NCI-H2227 (cell line): ENCODE measurements around the gene OR1L8.
"Not testable (repeated sequence)": the region's sequence is repeated elsewhere in the genome, so short reads cannot be mapped to it uniquely, and the experiment has no call there.

ENCODE experiments used
- DNase-seq: peaks from one replicate; lab custom pipeline; 2025; ENCODE audit not compliant: unreplicated experiment; lab: John Stamatoyannopoulos, UW

OR1L8 gene

GRCh38 chr9:122583284-122583683 lies at the start of gene OR1L8:
OR1L8 (minus strand) TSS chr9:122583384; CDS start chr9:122568477, 14,907 bp downstream.
- not testable (repeated sequence) for DNase-seq

GRCh38 chr9:122619996-122620395 lies 36.8 kb upstream of the OR1L8 start:
- no peak for DNase-seq

GRCh38 chr9:122614362-122614761 lies 31.2 kb upstream of the OR1L8 start, which contains the start of gene OR1Q1:
OR1Q1 (plus strand) TSS chr9:122614738; CDS start chr9:122614738, 0 bp downstream.
- DNase-seq = no peak

GRCh38 chr9:122609804-122610203 lies 26.6 kb upstream of the OR1L8 start:
- DNase-seq = no peak

GRCh38 chr9:122606587-122606986 lies 23.4 kb upstream of the OR1L8 start:
- no peak for DNase-seq

GRCh38 chr9:122605691-122606090 lies 22.5 kb upstream of the OR1L8 start:
- DNase-seq = no peak

- no peak for DNase-seq
Measured at GRCh38 chr9:122580360-122580759, 2.8 kb downstream of the OR1L8 start.

GRCh38 chr9:122579874-122580273 lies 3.3 kb downstream of the OR1L8 start:
- no peak for DNase-seq

- no peak for DNase-seq
Measured at GRCh38 chr9:122572456-122572855, 10.7 kb downstream of the OR1L8 start.

- DNase-seq = no peak
Measured at GRCh38 chr9:122567901-122568300, 15.3 kb downstream of the OR1L8 start.

GRCh38 chr9:122562134-122562760 lies 20.9 kb downstream of the OR1L8 start:
- no peak for DNase-seq

GRCh38 chr9:122561446-122561845 lies 21.7 kb downstream of the OR1L8 start:
- no peak for DNase-seq

- no peak for DNase-seq
Measured at GRCh38 chr9:122552812-122553211, 30.4 kb downstream of the OR1L8 start, which contains the start of gene OR1N2. OR1N2 (plus strand) TSS chr9:122553112; CDS start chr9:122553212, 100 bp downstream.

GRCh38 chr9:122551371-122551770 lies 31.8 kb downstream of the OR1L8 start:
- no peak for DNase-seq

GRCh38 chr9:122546196-122546595 lies 37.0 kb downstream of the OR1L8 start:
- peak; percentile 1 for DNase-seq

GRCh38 chr9:122538757-122539156 lies 44.4 kb downstream of the OR1L8 start:
- DNase-seq = no peak

GRCh38 chr9:122537066-122537465 lies 46.1 kb downstream of the OR1L8 start:
- not testable (repeated sequence) for DNase-seq

- no peak for DNase-seq
Measured at GRCh38 chr9:122536134-122536533, 47.0 kb downstream of the OR1L8 start.

- DNase-seq = not testable (repeated sequence)
Measured at GRCh38 chr9:122531157-122531556, 52.0 kb downstream of the OR1L8 start.

- DNase-seq = no peak
Measured at GRCh38 chr9:122527193-122527592, 56.0 kb downstream of the OR1L8 start, which contains the start of gene OR1N1. OR1N1 (minus strand) TSS chr9:122527293; CDS start chr9:122527293, 0 bp downstream.

GRCh38 chr9:122526602-122527001 lies 56.6 kb downstream of the OR1L8 start:
- no peak for DNase-seq

- no peak for DNase-seq
Measured at GRCh38 chr9:122519376-122519775, 63.8 kb downstream of the OR1L8 start.

- no peak for DNase-seq
Measured at GRCh38 chr9:122518841-122519240, 64.3 kb downstream of the OR1L8 start, which contains the start of gene OR1J4. OR1J4 (plus strand) TSS chr9:122519141; CDS start chr9:122519141, 0 bp downstream.
